ENCODE measurements around the gene PGAP3.
"Not testable (repeated sequence)": the region's sequence is repeated elsewhere in the genome, so short reads cannot be mapped to it uniquely, and the experiment has no call there.

PGAP3 gene, protein sequence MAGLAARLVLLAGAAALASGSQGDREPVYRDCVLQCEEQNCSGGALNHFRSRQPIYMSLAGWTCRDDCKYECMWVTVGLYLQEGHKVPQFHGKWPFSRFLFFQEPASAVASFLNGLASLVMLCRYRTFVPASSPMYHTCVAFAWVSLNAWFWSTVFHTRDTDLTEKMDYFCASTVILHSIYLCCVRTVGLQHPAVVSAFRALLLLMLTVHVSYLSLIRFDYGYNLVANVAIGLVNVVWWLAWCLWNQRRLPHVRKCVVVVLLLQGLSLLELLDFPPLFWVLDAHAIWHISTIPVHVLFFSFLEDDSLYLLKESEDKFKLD

DNA sequence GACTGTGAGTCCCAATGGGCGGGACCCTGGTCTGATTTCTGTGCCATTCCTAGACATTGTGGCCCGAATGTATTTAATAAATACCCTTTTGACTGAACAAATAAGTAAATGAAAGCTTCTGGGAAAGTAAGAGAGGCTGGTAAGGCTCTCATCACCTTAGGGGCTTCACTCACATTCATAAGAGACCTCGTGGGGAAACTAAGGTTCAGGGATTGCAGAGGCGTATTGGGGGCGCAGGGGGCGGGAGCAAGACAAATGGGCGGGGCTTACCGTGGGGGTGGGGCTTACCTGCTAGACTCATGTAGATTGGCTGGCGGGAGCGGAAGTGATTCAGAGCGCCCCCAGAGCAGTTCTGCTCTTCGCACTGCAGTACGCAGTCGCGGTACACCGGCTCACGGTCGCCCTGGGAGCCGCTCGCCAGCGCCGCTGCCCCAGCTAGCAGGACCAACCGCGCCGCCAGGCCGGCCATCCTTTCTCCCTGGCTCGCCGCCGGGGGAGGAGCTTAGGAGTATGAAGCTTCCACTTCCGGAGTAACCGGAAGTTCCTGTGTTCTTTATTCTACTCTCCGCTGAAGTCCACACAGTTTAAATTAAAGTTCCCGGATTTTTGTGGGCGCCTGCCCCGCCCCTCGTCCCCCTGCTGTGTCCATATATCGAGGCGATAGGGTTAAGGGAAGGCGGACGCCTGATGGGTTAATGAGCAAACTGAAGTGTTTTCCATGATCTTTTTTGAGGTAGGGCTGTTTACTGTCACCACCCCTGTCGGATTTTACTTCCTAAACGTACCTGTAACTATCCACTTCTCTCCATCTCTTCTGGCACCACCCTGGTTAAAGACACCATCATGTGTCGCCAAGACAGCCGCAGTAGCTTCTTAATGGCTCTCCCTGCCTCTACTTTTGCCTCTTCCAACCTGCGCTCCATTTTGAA, at the start of gene PGAP3:
Gene PGAP3, minus strand, starts transcription at position 512 of the 929 bp plus-strand sequence. Its CDS starts 43 bp downstream, at position 469.
- peak; percentile 79 to 81 (median 79) for DNase-seq (ENCODE audit: low read depth in 2 of 3, low spot score in 1 of 3)

DNA sequence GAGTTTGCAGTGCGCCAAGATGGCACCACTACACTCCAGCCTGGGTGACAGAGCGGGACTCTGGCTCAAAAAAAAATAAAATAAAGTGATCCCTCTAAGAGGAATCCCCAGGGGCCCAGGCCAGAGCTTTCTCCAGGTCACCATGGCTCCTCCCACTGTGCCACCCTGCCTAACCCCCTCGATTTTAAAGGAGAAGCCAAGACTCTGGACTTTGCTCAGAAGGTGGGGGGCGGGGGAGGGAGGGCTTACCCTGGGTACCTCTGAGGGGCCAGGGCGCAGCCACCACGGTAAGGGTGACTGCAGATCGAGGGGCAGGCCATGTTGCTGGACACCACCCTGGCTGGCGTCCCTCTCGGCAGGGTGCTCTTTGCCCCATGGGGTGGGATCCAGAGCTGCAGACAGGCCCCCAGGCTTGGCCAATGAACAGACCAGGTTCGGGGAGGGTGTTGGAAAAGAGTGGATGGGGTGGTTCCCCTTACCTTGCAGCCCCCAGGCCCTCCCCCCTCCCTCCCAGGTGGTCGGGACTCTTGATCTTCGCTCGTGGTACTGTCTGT, 49.4 kb upstream of the PGAP3 start:
- DNase-seq (ENCODE audit: low read depth in 2 of 3, low spot score in 1 of 3), result no peak

DNA sequence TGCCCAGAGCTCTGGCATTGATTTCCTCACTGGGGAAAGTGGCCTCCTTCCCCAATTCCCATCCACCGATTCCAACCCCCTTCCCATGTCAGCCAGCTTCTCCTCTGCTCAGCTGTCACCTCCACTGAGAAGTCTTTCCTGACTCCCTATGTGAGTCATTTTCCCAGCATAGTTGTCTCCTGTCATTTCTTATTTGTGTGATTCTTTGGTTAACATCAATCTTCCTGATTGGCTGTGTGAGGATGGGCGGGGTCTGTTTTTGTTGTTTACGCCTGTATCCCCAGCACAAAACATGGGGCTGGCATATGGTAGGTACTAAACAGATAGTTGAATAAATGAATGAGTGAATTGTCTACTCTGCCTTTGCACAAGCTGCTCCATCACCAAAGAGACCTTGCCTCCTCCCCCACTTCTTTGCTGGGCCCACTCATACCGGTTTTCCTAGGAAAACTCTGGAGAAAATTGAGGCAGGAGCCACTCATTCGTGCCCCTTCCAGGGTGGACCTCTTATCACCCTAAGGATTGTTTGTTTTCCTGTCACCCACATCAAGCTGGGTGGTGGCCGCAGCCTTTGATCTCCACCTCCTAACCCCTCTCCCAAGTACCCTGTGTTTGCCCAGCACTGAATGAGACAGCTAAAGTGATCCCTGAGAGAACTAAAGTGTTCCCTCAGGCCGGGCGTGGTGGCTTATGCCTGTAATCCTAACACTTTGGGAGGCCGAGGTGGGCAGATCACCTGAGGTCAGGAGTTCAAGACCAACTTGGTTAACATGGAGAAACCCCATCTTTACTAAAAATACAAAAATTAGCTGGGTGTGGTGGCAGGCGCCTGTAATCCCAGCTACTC, 48.7 kb upstream of the PGAP3 start:
- no peak for DNase-seq (ENCODE audit: low read depth in 2 of 3, low spot score in 1 of 3)

DNA sequence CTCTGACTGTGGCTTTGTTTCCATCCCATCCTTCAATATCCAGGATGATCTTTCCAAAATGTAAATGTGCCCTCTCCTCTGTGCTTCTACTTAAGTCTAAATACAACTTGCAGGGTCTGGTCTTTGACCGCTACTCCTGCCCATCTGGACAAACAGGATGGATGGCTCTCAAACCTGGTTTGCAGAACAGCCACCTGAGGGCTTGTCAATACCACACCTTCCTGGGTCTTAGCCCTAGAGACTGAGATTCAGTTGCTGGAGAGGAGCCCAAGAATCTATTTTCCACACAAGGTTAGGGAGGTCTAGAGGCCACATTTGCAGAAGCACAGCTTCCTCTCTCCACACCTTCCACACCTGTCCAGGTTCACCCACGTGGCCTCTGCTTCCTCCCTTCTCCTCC, 48.0 kb upstream of the PGAP3 start:
- DNase-seq (ENCODE audit: low read depth in 2 of 3, low spot score in 1 of 3), result no peak

DNA sequence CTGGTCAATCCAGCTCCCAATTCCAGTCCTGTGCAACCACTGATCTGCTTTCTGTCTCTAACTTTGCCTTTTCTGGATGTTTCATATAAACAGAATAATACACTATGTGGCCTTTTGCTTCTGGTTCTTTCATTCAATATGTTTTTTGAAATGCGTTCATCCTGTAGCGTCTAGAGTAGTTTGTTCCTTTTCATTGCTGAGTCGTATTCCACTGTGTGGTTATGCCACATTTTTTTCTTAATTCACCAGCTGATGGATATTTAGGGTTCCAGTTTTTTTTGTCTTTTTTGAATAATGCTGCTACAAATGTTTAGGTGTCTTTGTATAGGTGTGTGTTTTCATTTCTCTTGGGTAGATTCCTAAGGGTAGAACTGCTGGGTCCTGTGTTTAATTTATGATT, 44.7 kb upstream of the PGAP3 start:
- no peak for DNase-seq (ENCODE audit: low read depth in 2 of 3, low spot score in 1 of 3)

DNA sequence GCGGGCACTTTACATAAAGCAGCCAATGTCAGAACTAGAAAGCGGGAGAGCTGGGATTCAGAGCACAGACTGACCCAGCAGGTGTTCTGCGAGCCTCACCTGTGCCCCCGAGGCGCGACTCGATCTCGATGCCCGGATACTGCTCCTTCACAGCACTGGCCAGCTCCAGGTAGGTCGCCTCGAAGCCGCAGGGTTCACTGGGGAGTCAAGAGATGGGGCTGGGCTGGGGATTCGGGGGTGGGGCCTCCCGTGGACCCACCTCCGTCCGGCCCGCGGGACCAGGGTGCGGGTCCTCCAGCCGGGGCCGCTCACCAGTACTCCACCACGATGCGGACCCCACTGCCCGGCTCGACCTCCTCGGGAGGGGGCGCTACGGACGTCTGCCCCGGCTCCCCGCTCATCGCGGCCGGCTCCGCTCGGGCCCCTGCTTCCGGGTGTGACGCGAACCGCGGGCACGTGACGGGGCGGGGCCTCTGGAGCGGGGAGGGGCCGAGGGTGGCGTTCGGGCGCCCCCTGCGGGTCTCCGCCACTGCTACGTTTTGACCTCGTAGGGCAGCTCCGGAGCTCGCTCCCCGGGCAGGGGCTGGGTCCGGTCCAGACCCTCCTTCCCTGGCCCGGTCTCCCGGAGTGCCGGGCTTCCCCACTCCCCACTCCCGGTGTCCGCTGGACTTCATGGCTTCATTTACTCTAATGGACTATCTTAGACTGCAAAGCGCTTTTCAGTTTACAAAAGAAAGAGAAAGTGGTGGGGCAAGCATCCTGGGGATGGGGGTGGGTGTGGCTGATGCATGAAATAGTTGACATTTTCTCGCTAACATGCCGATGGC, 42.5 kb upstream of the PGAP3 start, which contains the start of gene MIEN1:
Gene MIEN1, minus strand, starts transcription at position 438 of the 827 bp plus-strand sequence. Its CDS starts 37 bp downstream, at position 401.
- peak; percentile 88 to 97 (median 91) for DNase-seq (ENCODE audit: low read depth in 2 of 3, low spot score in 1 of 3)

DNA sequence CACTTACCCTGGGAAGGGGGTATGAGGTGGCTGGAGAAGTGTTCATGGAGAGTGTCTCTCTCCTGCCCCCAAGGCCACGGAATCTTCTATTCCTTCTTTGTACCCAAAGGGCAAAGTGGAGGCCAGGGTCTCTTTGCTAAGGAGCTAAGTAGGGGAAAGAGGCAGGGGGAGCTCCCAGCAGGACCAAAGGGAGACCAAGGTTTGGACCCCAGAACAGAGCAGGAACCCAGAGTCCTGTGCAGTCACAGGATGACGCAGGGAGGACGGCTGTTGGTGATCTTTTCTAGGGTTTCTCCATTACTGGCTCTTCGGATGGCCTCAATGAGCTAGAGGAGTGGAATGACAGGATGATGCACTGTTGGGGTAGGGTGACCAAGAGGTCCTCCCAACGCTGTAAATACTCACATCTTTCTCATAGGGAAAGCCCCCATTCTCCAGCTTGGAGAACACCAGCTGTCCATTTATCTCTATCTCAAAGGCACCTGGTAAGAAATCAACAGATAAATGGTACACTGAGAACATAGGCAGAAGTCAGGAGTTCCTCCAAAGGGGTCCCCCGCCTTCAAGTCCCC, 41.5 kb upstream of the PGAP3 start:
- DNase-seq (ENCODE audit: low read depth in 2 of 3, low spot score in 1 of 3), result no peak

DNA sequence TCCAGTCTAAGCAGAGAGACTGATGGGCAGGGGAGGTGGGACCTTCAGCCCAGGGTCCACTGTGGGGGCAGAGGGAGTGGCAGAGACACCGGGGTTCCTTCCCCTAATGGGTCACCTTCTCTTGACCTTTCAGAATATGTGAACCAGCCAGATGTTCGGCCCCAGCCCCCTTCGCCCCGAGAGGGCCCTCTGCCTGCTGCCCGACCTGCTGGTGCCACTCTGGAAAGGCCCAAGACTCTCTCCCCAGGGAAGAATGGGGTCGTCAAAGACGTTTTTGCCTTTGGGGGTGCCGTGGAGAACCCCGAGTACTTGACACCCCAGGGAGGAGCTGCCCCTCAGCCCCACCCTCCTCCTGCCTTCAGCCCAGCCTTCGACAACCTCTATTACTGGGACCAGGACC, 39.7 kb upstream of the PGAP3 start:
- DNase-seq (ENCODE audit: low read depth in 2 of 3, low spot score in 1 of 3), result no peak

DNA sequence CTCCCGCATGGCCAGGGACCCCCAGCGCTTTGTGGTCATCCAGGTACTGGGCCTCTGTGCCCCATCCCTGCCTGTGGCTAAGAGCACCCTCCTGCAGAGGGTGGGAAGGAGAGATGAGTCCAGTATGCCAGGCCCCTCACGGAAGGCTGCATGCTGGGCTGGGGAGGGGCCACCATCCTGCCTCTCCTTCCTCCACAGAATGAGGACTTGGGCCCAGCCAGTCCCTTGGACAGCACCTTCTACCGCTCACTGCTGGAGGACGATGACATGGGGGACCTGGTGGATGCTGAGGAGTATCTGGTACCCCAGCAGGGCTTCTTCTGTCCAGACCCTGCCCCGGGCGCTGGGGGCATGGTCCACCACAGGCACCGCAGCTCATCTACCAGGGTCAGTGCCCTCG, 38.8 kb upstream of the PGAP3 start:
- DNase-seq (ENCODE audit: low read depth in 2 of 3, low spot score in 1 of 3), result no peak

DNA sequence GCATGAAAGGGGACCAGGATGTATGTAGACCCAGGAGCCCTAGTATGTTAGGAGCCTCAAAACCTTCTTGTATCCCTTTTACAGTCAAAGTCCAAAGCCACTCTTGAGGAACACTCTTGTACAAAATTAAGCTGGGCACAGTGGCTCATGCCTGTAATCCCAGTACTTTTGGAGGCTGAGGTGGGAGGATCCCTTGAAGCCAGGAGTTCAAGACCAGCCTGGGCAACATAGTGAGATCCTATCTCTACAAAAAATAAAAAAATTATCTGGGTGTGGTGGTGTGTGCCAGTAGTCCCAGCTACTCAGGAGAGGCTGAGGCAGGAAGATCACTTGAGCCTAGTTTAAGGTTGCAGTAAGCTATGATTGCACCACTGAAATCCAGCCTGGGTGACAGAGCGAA, 38.1 kb upstream of the PGAP3 start:
- DNase-seq (ENCODE audit: low read depth in 2 of 3, low spot score in 1 of 3), result not testable (repeated sequence)

DNA sequence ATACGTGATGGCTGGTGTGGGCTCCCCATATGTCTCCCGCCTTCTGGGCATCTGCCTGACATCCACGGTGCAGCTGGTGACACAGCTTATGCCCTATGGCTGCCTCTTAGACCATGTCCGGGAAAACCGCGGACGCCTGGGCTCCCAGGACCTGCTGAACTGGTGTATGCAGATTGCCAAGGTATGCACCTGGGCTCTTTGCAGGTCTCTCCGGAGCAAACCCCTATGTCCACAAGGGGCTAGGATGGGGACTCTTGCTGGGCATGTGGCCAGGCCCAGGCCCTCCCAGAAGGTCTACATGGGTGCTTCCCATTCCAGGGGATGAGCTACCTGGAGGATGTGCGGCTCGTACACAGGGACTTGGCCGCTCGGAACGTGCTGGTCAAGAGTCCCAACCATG, 36.9 kb upstream of the PGAP3 start:
- no peak for DNase-seq (ENCODE audit: low read depth in 2 of 3, low spot score in 1 of 3)

DNA sequence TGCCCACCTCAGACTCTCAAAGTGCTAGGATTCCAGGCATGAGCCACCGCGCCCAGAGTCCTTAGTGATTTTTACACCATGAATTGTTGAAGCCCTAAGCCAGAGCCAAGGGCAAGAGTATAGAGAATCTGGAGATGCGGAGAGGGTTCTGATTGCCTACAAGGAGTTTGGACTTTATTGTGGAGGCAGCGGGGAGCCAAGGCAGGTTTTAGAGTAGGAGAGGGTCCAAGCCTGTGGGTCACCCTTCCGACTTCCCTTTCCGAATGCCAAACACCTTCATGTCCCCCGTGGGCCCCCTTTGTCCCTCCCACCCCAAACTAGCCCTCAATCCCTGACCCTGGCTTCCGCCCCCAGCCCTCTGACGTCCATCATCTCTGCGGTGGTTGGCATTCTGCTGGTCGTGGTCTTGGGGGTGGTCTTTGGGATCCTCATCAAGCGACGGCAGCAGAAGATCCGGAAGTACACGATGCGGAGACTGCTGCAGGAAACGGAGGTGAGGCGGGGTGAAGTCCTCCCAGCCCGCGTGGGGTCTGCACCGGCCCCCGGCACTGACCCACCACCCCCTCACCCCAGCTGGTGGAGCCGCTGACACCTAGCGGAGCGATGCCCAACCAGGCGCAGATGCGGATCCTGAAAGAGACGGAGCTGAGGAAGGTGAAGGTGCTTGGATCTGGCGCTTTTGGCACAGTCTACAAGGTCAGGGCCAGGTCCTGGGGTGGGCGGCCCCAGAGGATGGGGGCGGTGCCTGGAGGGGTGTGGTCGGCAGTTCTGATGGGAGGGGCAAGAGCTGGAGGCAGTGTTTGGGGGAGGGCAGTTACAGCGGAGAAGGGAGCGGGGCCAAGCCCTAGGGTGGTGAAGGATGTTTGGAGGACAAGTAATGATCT, 35.4 kb upstream of the PGAP3 start:
- no peak for DNase-seq (ENCODE audit: low read depth in 2 of 3, low spot score in 1 of 3)

DNA sequence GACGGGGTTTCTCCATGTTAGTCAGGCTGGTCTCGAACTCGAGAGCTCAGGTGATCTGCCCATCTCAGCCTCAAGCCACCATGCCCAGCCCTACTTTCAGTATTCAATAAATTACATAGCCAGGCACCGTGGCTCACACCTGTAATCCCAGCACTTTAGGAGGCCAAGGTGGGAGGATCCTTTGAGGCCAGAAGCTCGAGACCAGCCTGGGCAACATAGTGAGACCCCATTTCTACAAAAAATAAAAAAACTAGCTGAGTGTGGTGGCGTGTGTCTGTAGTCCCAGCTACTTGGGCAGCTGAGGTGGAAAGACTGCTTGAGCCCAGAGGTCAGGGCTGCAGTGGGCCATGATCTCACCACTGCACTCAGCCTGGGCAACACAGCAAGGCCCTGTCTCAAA, 34.2 kb upstream of the PGAP3 start:
- DNase-seq (ENCODE audit: low read depth in 2 of 3, low spot score in 1 of 3), result no peak

DNA sequence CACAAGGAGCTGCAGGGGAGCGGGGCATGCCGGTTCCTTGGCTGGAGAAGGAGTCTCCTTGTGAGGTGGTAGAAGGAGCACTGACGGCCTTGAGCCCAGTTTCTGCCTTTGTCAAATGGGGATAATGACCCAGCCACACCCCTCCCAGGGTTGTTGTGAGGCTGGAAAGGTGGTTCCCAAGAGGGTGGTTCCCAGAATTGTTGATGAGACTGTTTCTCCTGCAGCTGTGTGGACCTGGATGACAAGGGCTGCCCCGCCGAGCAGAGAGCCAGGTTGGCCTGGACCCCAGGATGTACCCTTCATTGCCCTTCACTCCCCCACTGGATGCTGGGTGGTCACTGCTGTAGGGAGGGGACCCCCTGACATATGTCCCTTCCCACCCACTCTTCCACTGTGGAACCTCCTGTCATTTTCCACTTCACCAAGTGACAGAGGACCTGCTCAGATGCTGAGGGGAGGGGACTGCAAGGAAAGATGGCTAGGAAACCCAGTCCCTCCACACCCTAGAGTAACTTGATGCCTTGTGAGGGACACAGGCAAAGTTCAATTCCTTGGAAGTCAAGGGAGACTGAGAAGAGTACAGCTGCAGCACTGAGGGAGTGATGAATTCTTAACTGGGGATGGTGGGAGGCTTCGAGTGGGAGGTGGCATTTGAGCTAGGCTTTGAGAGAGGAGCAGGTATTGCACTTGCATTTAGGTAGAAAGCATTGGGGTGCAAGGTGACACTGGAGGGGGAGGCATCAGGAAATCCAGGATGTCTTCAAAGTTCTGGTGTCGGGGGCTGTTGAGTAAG, 31.9 kb upstream of the PGAP3 start:
- no peak for DNase-seq (ENCODE audit: low read depth in 2 of 3, low spot score in 1 of 3)

DNA sequence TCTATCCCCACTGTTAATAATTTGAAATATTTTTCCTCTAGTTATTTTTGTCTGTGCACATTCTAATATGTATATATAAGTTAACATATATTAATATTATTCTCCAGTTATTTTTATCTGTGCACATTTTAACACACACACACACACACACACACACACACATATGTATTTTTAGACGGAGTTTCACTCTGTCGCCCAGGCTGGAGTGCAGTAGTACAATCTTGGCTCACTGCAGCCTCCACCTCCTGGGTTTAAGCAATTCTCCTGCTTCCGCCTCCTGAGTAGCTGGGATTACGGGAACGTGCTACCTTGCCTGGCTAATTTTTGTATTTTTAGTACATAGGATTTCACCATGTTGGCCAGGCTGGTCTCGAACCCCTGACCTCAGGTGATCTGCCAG, 29.8 kb upstream of the PGAP3 start:
- no peak for DNase-seq (ENCODE audit: low read depth in 2 of 3, low spot score in 1 of 3)

DNA sequence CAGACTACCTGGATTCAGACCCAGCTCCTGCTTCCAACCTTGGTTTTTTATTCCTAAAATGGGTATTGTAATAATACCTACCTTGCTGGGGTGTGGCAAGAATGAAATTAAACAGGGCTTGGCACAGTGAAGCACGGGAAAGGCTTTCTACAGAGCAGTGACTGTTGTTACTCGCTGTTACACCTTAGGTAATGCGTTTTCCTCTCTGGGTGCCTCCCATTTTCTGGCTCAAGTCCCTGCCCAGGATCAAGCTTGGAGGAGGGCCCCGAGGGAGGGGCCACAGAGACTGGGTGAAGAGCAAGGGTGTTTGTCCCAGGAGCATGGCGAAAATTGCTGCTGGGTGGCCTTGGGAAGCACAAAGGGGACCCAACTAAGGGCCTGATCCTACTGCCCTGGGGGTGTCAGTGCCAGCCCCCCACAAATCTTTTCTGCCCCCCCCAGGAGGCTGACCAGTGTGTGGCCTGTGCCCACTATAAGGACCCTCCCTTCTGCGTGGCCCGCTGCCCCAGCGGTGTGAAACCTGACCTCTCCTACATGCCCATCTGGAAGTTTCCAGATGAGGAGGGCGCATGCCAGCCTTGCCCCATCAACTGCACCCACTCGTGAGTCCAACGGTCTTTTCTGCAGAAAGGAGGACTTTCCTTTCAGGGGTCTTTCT, 29.2 kb upstream of the PGAP3 start:
- DNase-seq (ENCODE audit: low read depth in 2 of 3, low spot score in 1 of 3), result no peak

DNA sequence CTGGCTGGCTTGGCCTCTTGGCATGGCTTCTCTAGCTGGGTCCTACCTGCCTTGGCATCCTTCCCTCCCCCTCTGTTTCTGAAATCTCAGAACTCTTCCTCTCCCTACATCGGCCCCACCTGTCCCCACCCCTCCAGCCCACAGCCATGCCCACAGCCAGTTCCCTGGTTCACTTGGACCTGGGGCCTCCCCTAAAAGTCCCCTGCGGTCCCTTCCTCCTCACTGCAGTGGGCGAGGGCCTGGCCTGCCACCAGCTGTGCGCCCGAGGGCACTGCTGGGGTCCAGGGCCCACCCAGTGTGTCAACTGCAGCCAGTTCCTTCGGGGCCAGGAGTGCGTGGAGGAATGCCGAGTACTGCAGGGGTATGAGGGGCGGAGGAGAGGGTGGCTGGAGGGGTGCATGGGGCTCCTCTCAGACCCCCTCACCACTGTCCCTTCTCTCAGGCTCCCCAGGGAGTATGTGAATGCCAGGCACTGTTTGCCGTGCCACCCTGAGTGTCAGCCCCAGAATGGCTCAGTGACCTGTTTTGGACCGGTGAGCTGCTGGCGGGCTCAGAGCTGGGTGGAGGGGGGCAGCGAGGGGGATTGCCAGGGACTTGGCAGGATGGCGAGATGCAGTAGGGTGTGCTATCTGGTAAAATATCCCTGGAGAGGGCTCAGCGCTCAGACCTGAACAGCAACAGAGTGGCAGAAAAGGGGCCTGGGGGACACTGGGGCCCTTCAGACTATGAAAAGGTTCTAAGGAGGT, 28.4 kb upstream of the PGAP3 start:
- no peak for DNase-seq (ENCODE audit: low read depth in 2 of 3, low spot score in 1 of 3)
